IMR-90 (cell line): ENCODE results near the gene NLGN3. TPM values are rescaled to one million over a fixed set of nuclear protein-coding genes. Genes with fewer than 3 reads are reported as not detected.

Source experiments
- ATAC-seq: fragments of 200-7000 bp; cut with Tn5 transposase; 2 replicates; pipeline ENCODE4 v1.9.1; 2020; ENCODE audit warnings: low read depth, mild to moderate bottlenecking, moderate library complexity
- BruUV-seq: library from RNA; stranded (reverse); fragments of 400-500 nt; replicated peaks from 2 replicates; lab custom pipeline; 2021; lab: Mats Ljungman, UMichigan
- CTCF ChIA-PET: fragments of 300-600 bp; formaldehyde crosslinking; extraction: SDS; loops from one replicate; lab custom pipeline; 2021; ENCODE audit warnings: antibody characterized with exemption; lab: Yijun Ruan, JAX
- POLR2A ChIA-PET: fragments of 300-600 bp; sonication (Branson Sonifier 250); formaldehyde crosslinking; loops from one replicate; lab custom pipeline; 2022; ENCODE audit warnings: antibody characterized with exemption; ENCODE audit not compliant: unreplicated experiment; lab: Charles Lee
- DNase-seq: peaks from one replicate; pipeline ENCODE4 v3.0.0; 2013
- H2AFZ ChIP-seq: replicated peaks from 2 replicates; pipeline ENCODE3; 2013; ENCODE audit warnings: low read length, mild to moderate bottlenecking; ENCODE audit not compliant: poor library complexity
- H2AK5ac ChIP-seq: 2 replicates; pipeline ENCODE4 v1.6.1; 2013; ENCODE audit warnings: low read depth, low read length, inconsistent platforms
- H2AK9ac ChIP-seq: replicated peaks from 2 replicates; pipeline ENCODE3; 2013; ENCODE audit warnings: mild to moderate bottlenecking, low read depth, low read length, moderate library complexity; ENCODE audit not compliant: poor library complexity
- H2BK120ac ChIP-seq: 2 replicates; pipeline ENCODE4 v1.6.1; 2013; ENCODE audit warnings: low read depth, low read length, inconsistent platforms
- H2BK15ac ChIP-seq: 3 replicates; pipeline ENCODE4 v1.6.1; 2013; ENCODE audit warnings: low read depth, low read length, inconsistent platforms
- H2BK20ac ChIP-seq: 2 replicates; pipeline ENCODE4 v1.6.1; 2013; ENCODE audit warnings: low read depth, mild to moderate bottlenecking, inconsistent platforms, low read length, moderate library complexity
- H2BK5ac ChIP-seq: 2 replicates; pipeline ENCODE4 v1.6.1; 2013; ENCODE audit warnings: mild to moderate bottlenecking, low read depth, low read length, inconsistent platforms; ENCODE audit not compliant: poor library complexity, severe bottlenecking
- H3K14ac ChIP-seq: replicated peaks from 2 replicates; pipeline ENCODE4 v1.6.1; 2013; ENCODE audit warnings: low read depth, low read length, inconsistent platforms
- H3K18ac ChIP-seq: 2 replicates; pipeline ENCODE4 v1.6.1; 2013; ENCODE audit warnings: low read depth, low read length, control low read depth
- H3K23ac ChIP-seq: 2 replicates; pipeline ENCODE4 v1.6.1; 2013; ENCODE audit warnings: low read depth, low read length, inconsistent platforms
- H3K27ac ChIP-seq: 2 replicates; pipeline ENCODE4 v1.5.1; 2013; ENCODE audit warnings: mild to moderate bottlenecking, control low read depth, low read length; ENCODE audit not compliant: insufficient read depth
- H3K27me3 ChIP-seq: 2 replicates; pipeline ENCODE4 v1.6.1; 2013; ENCODE audit warnings: low read length; ENCODE audit not compliant: control insufficient read depth, insufficient read depth
- H3K36me3 ChIP-seq: 2 replicates; pipeline ENCODE4 v1.6.1; 2013; ENCODE audit warnings: low read length, mixed read lengths; ENCODE audit not compliant: control insufficient read depth, insufficient read depth
- H3K4ac ChIP-seq: 2 replicates; pipeline ENCODE4 v1.6.1; 2013; ENCODE audit warnings: low read depth, low read length, inconsistent platforms
- H3K4me1 ChIP-seq: 2 replicates; pipeline ENCODE4 v1.6.1; 2013; ENCODE audit warnings: low read length, mixed read lengths; ENCODE audit not compliant: control insufficient read depth, insufficient read depth
- H3K4me2 ChIP-seq: 2 replicates; pipeline ENCODE4 v1.6.1; 2013; ENCODE audit warnings: low read depth, mild to moderate bottlenecking, control low read depth, low read length, moderate library complexity
- H3K4me3 ChIP-seq: 2 replicates; pipeline ENCODE4 v1.5.1; 2013; ENCODE audit warnings: low read depth, mild to moderate bottlenecking, control low read depth, low read length, moderate library complexity; ENCODE audit not compliant: insufficient read depth
- H3K56ac ChIP-seq: 2 replicates; pipeline ENCODE4 v1.6.1; 2013; ENCODE audit warnings: low read length, inconsistent platforms; ENCODE audit not compliant: insufficient read depth; ENCODE audit errors: extremely low read depth
- H3K79me1 ChIP-seq, 2 experiments: 2 replicates each; pipeline ENCODE4 v1.6.1; 2013; ENCODE audit warnings: low read length in 2 of 2, inconsistent platforms in 1 of 2, low read depth in 1 of 2
- H3K9ac ChIP-seq: 2 replicates; pipeline ENCODE4 v1.6.1; 2013; ENCODE audit warnings: low read depth, low read length, control low read depth
- H3K9me1 ChIP-seq: 2 replicates; pipeline ENCODE4 v1.6.1; 2013; ENCODE audit warnings: low read length, inconsistent platforms; ENCODE audit not compliant: insufficient read depth
- H3K9me3 ChIP-seq: 2 replicates; pipeline ENCODE4 v1.6.1; 2013; ENCODE audit warnings: low read length; ENCODE audit not compliant: control insufficient read depth, insufficient read depth
- H4K20me1 ChIP-seq: 2 replicates; pipeline ENCODE4 v1.6.1; 2013; ENCODE audit warnings: low read length, inconsistent platforms; ENCODE audit not compliant: insufficient read depth
- H4K5ac ChIP-seq: 2 replicates; pipeline ENCODE4 v1.6.1; 2013; ENCODE audit warnings: mild to moderate bottlenecking, low read depth, low read length, control low read depth
- H4K8ac ChIP-seq, 2 experiments: 2 replicates each; pipeline ENCODE4 v1.6.1; 2013; ENCODE audit warnings: low read depth in 2 of 2, low read length in 2 of 2, control low read depth in 1 of 2, inconsistent platforms in 1 of 2
- H4K91ac ChIP-seq: 2 replicates; pipeline ENCODE4 v1.6.1; 2013; ENCODE audit warnings: low read depth, low read length, inconsistent platforms; ENCODE audit not compliant: insufficient read depth
- BHLHE40 ChIP-seq: fragments of 150-350 bp; IDR thresholded peaks from 2 replicates; pipeline ENCODE4 v1.6.1; 2016; ENCODE audit warnings: mild to moderate bottlenecking, low read depth, low read length
- CTCF ChIP-seq: conservative IDR thresholded peaks from 2 replicates; pipeline ENCODE4 v1.5.1; 2012; ENCODE audit warnings: mild to moderate bottlenecking, low read depth, low read length, improper control_type of control experiment
- ELK1 ChIP-seq: fragments of 150-350 bp; IDR thresholded peaks from 2 replicates; pipeline ENCODE4 v1.6.1; 2016; ENCODE audit warnings: low read depth, mild to moderate bottlenecking, low read length, moderate library complexity, borderline replicate concordance
- FOS ChIP-seq: fragments of 150-350 bp; IDR thresholded peaks from 2 replicates; pipeline ENCODE4 v1.6.1; 2016; ENCODE audit warnings: low read depth, low read length
- MAFK ChIP-seq: IDR thresholded peaks from 2 replicates; pipeline ENCODE4 v1.6.1; 2012; ENCODE audit warnings: low read depth, low read length, improper control_type of control experiment
- MXI1 ChIP-seq: IDR thresholded peaks from 2 replicates; pipeline ENCODE4 v1.6.1; 2012; ENCODE audit warnings: low read depth, mild to moderate bottlenecking, low read length, moderate library complexity, borderline replicate concordance
- NFE2L2 ChIP-seq: fragments of 150-350 bp; IDR thresholded peaks from 2 replicates; pipeline ENCODE4 v1.6.1; 2016; ENCODE audit warnings: low read depth, mild to moderate bottlenecking, low read length
- POLR2A ChIP-seq: IDR thresholded peaks from 2 replicates; pipeline ENCODE4 v1.6.1; 2012; ENCODE audit warnings: mild to moderate bottlenecking, low read depth, low read length
- RAD21 ChIP-seq: IDR thresholded peaks from 2 replicates; pipeline ENCODE4 v1.6.1; 2012; ENCODE audit warnings: low read length, improper control_type of control experiment
- WGBS, 2 experiments: methylation state at CpG; one replicate each; pipeline versions ENCODE4 v1.1.5 to v1.1.7; 2013; ENCODE audit warnings: missing lambda C conversion rate in 2 of 2; ENCODE audit not compliant: insufficient read length in 1 of 2; ENCODE audit errors: extremely low coverage in 2 of 2; 5-methylcytosine and 5-hydroxymethylcytosine counted together
- dilution Hi-C: fragments of 300-500 bp; cut with HindIII; formaldehyde crosslinking; loops from one replicate; pipeline ENCODE4 v1.14.3; 2018; ENCODE audit warnings: low sequenced_read_pairs; ENCODE audit not compliant: unreplicated experiment
- in situ Hi-C: fragments of 300-500 bp; cut with MboI; formaldehyde crosslinking; loops from 3 replicates; pipeline ENCODE4 v1.14.3; 2019; ENCODE audit warnings: low sequenced_read_pairs, inconsistent platforms, mixed read lengths
- intact Hi-C: fragments of 100-400 bp; cut with micrococcal nuclease; formaldehyde crosslinking; loops from 2 replicates; pipeline ENCODE4 v1.10.0; 2022
- polyA plus RNA-seq, 3 experiments: library from polyadenylated mRNA; depleted of rRNA; stranded (reverse); fragments of >200 nt; gene quantifications; 2 replicates each; pipeline ENCODE4 v1.2.3, GENCODE V29; 2012; ENCODE audit warnings: low replicate concordance in 1 of 3
- total RNA-seq: library from RNA; depleted of rRNA; stranded (reverse); fragments of >200 nt; gene quantifications from 2 replicates; pipeline ENCODE4 v1.2.3, GENCODE V29; 2012

The NLGN3 gene
- total and polyA plus RNA-seq, 2 of the 4 experiments (the other 2 are of a cell fraction) = 0.18 to 0.39 TPM

GRCh38 chrX:71215338-71215912 lies 70.8 kb downstream of the NLGN3 start:
- Histone ChIP-seq H2BK120ac (no peak overlapping the region), H3K4me1 (no peaks in the 10 kb centered on the region), H2AFZ (no peak overlapping the region), H3K27me3 (peaks cover 23% of the 10 kb centered on the region), H2AK5ac (no peak overlapping the region), H2AK9ac (no peak overlapping the region), H2BK15ac (no peak overlapping the region), H3K79me1 (no peaks in the 10 kb centered on the region), H3K56ac (no peak overlapping the region), H3K9me3 (no peaks in the 10 kb centered on the region), H3K14ac (no peak overlapping the region), H4K5ac (no peak overlapping the region), H3K23ac (no peak overlapping the region), H4K8ac (no peak overlapping the region), H4K20me1 (no peaks in the 10 kb centered on the region), H3K18ac (no peak overlapping the region), H2BK5ac (no peak overlapping the region), H2BK20ac (no peak overlapping the region), H3K9me1 (no peaks in the 10 kb centered on the region), H3K4me3 (no peak overlapping the region), H4K91ac (no peak overlapping the region), H3K36me3 (no peaks in the 10 kb centered on the region), H3K4ac (no peak overlapping the region), H3K27ac (no peak overlapping the region), H3K4me2 (no peak overlapping the region), H3K9ac (no peak overlapping the region)
- no TSS peak for BruUV-seq
- in situ Hi-C loops (no loop called here), dilution Hi-C loops (no loop called here), intact Hi-C loops (no loop called here)
- DNase-seq = no peak
- CTCF ChIA-PET = interaction anchor here (1.2 kb wide), 1 partner anchor 18 kb away, joined by 4 read pairs; no protein-coding TSS in a partner anchor
- TF ChIP-seq BHLHE40 (no peak), NFE2L2 (no peak), MXI1 (no peak), MAFK (no peak), CTCF (no peak), FOS (no peak), POLR2A (no peak), RAD21 (no peak), ELK1 (no peak)
- POLR2A ChIA-PET = no interaction called here
- no peak for ATAC-seq
- 70% methylated on average over 4 of the region's 10 CpGs; no CpG with 5 or more reads in 1 of the 2 experiments for WGBS, 2 experiments
